NCI-H1694 treated with DMSO at 0.1 percent for 48 hours (cell line): ENCODE results near the gene METTL21A.
"Not testable (repeated sequence)": the region's sequence is repeated elsewhere in the genome, so short reads cannot be mapped to it uniquely, and the experiment has no call there.

Experiments used
- DNase-seq: peaks from one replicate; lab custom pipeline; 2025; lab: John Stamatoyannopoulos, UW

METTL21A gene

GRCh38 chr2:207625014-207625907 lies at the start of gene METTL21A:
Gene METTL21A (minus strand): TSS chr2:207625394. CDS start chr2:207624375, 1,019 bp downstream.
- DNase-seq = peak; percentile 70

GRCh38 chr2:207674826-207675225 lies 49.6 kb upstream of the METTL21A start:
- no peak for DNase-seq

- no peak for DNase-seq
Observed at GRCh38 chr2:207674266-207674774, 49.1 kb upstream of the METTL21A start.

- DNase-seq = no peak
Observed at GRCh38 chr2:207673431-207673830, 48.2 kb upstream of the METTL21A start.

DNA sequence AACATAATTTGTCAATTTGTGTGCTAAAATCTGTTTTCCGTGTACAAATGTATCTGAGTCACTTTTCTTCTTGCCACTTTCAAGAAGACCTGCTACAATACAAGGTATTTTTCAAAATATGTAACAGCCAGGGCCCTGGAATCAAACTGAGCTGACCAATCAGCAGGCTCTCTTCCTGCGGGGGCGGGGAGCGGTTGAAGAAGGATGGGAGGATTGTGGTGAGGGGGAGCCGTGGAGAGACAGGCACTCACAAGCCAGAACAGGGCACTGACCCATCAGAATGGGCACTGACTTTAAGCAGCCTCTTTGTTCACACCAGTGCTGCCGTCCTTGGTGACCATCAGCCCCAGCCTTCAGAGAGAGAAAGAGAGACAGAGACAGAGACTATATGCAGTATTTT lies 45.7 kb upstream of the METTL21A start:
- DNase-seq = no peak

GRCh38 chr2:207663870-207664545 lies 38.8 kb upstream of the METTL21A start:
- DNase-seq = no peak

DNA sequence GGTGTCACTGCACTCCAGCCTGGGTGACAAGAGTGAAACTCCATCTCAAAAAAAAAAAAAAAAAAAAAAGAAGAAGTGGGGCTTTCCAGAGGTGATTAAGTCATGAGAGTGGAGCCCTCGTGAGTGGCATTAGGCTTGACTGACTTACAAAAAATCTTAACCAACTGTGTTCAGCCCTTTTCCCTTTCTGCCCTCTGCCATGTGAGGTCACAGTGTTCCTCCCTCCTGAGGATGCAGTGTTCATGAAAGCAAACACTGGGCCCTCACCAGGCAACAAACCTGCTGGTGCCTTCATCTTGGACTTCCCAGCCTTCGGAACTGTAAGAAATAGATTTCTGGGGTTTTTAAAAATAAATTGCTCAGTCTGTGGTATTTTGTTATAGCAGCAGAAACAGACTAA lies 37.0 kb upstream of the METTL21A start:
- no peak for DNase-seq

GRCh38 chr2:207660994-207661393 lies 35.8 kb upstream of the METTL21A start:
- DNase-seq = no peak

GRCh38 chr2:207658156-207658555 lies 33.0 kb upstream of the METTL21A start:
- DNase-seq = no peak

GRCh38 chr2:207655000-207655399 lies 29.8 kb upstream of the METTL21A start:
- DNase-seq = no peak

- not testable (repeated sequence) for DNase-seq
Observed at GRCh38 chr2:207646582-207646981, 21.4 kb upstream of the METTL21A start.

DNA sequence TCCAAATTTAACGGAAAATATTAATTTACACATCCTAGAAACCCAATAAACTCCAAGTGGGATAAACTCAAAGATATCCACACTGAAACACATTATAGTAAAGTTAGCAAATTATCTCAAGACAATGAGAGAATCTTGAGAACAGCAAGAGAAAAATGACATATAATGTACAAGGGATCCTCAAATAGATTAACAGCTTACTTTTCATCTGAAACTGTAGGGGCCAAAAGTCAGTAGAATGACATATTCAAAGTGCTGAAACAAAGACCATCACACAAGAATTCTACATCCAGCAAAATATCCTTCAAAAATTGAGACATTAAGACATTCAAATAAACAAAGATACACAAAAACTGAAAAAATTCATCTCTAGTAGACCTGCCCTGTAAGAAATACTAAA lies 18.7 kb upstream of the METTL21A start:
- DNase-seq = no peak

DNA sequence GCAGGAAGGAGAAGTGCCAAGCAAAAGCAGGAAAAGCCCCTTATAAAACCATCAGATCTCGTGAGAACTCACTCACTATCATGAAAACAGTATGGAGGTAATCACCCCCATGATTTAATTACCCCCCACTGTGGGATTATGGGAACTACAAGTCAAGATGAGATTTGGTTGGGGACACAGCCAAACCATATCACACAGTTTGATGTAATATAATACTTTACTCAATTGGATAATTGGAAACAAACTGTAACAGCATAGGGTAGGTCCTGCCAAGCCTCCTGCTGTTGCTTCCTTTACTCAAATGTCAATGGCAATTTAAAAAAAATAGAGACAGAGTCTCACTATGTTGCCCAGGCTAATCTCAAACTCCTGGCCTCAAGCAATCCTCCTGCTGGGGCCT lies 15.5 kb upstream of the METTL21A start:
- DNase-seq = no peak

DNA sequence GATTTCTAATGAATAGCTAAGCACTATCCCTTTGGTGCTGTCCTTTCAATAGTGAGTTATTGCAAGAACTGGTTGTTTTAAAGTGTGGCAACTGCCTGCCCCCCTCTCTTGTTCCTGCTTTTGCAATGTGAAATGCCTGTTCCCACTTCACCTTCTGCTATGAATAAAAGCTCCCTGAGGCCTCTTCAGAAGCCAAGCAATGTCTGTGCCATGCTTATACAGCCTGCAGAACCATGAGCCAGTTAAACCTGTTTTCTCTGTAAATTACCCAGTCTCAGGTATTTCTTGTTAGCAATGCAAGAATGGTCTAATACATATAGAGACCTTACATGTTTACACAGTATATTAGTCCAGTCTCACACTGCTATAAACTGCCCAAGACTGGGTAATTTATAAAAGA lies 15.0 kb upstream of the METTL21A start:
- DNase-seq = no peak

DNA sequence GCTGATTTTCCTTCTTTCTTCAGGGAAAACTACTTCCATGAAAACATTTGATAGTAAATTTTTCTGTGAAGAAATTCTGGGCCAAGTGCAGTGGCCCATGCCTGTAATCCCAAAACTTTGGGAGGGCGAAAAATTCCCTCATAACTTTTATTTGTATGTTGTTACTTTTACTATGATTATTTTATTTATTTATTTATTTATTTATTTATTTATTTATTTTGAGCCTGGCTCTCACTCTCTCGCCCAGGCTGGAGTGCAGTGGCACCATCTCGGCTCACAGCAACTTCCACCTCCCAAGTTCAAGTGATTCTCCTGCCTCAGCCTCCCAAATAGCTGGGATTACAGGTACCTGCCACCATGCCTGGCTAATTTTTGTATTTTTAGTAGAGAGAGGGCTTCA lies 14.1 kb upstream of the METTL21A start:
- not testable (repeated sequence) for DNase-seq

GRCh38 chr2:207635468-207636200 lies 10.4 kb upstream of the METTL21A start:
- DNase-seq = no peak

DNA sequence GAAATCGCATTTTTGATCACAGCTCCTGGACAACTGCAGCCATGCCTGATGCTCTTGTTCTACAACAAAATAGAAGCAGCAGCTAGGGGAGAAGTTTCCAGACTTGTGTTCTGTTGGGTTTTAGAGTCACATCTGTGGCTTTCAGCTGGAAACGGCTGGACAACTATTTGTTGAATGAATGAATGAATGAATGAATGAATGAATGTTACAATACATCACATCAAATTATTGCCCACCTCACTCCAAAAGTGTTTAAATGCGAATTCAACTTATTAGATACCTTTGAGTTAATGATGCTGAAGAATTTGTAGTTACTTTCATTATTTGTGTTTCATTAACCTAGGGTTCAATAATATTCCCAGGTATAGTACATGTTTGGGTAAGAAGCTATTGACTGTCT lies 8.5 kb upstream of the METTL21A start:
- DNase-seq = no peak

DNA sequence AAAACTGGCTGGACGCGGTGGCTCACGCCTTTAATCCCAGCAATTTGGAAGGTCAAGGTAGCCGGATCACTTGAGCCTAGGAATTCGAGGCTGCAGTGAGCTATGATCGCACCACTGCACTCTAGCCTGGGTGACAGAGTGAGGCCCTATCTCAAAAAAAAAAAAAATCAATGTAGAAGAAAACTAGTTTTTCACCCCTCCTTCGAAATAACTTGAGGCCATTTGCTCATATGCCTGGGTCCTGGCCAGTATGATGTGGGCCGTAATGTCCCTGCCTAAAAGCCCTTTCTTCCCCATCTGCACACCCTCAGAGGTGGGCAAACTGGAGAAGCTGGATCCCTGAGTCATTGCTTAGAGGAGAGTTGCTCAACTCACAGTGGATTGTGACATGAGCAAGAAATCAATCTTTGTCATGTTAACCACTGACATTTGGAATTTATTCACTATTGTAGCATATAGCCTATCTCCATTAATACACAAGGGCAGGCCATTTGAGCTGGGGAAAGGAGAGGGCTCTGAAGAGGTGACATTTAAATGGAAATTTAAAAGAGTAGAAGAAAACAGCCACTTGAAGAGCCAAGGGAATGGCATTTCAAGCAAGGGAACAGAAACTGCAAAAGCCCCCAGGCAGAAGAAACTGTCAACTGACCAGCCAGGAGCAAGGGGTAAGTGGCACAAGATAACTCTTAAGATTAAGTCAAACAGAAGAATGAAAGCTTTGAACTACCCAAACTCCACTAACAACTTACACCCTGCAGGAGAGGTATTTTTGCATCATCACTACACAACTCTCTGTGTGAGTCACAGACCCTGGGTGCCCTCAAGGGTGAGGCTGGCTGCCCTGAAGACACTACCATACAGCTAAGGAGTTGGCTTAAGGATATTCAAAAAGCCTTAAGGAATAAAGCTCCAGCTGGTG lies 7.6 kb upstream of the METTL21A start:
- no peak for DNase-seq

- no peak for DNase-seq
Observed at GRCh38 chr2:207630491-207630890, 5.3 kb upstream of the METTL21A start.

DNA sequence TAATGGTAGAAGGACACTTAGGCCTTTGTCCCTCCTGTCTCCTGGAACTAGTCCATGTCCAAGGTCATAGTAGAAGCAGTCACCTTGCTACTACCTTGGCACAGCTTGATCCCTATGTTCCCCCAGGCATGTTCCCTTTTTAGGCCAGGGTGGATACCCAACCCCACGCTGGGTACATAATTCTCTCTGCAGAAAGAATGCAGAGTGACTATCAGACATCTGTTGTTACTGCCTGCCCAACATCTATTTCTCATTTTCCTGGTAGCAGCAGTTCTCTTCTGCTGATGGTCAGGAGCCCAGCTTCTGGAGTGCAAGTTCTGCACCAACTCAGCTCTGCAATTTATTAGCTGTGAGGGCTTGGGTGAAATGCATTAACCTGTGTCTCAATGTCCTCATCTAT lies 4.4 kb upstream of the METTL21A start:
- no peak for DNase-seq
